Immature natural killer cell (primary cell): ENCODE measurements around the gene CABLES1. TPM values are rescaled to one million over a fixed set of nuclear protein-coding genes. Genes with fewer than 3 reads are reported as not detected.

ENCODE experiments used
- DNase-seq, 3 donors: peaks; one replicate each; pipeline ENCODE4 v3.0.0; 2022; ENCODE audit warnings: mixed read lengths in 1 of 3
- H3K27ac Mint-ChIP-seq, 6 donors: one replicate each; pipeline ENCODE4 v1.8.0; 2020; ENCODE audit warnings: mixed read lengths in 6 of 6, mild to moderate bottlenecking in 5 of 6, inconsistent platforms in 4 of 6, moderate library complexity in 3 of 6
- H3K27me3 Mint-ChIP-seq, 3 donors: one replicate each; pipeline ENCODE4 v1.8.0; 2020 to 2021; ENCODE audit warnings: low read depth in 3 of 3, mild to moderate bottlenecking in 3 of 3, mixed read lengths in 3 of 3, moderate library complexity in 3 of 3, inconsistent platforms in 1 of 3
- H3K36me3 Mint-ChIP-seq, 3 donors: one replicate each; pipeline ENCODE4 v1.8.0; 2020; ENCODE audit warnings: mixed read lengths in 3 of 3, inconsistent platforms in 2 of 3, mild to moderate bottlenecking in 2 of 3
- H3K4me1 Mint-ChIP-seq, 2 donors: one replicate each; pipeline ENCODE4 v1.8.0; 2020; ENCODE audit warnings: inconsistent platforms in 2 of 2, mild to moderate bottlenecking in 2 of 2, mixed read lengths in 2 of 2, moderate library complexity in 1 of 2
- H3K4me3 Mint-ChIP-seq, 5 donors: one replicate each; pipeline ENCODE4 v1.8.0; 2020; ENCODE audit warnings: mild to moderate bottlenecking in 5 of 5, mixed read lengths in 5 of 5, inconsistent platforms in 3 of 5, moderate library complexity in 3 of 5
- H3K9me3 Mint-ChIP-seq, 6 donors: one replicate each; pipeline ENCODE4 v1.8.0; 2020; ENCODE audit warnings: mild to moderate bottlenecking in 6 of 6, mixed read lengths in 6 of 6, inconsistent platforms in 4 of 6, moderate library complexity in 3 of 6
- polyA plus RNA-seq, 3 donors: library from polyadenylated mRNA; unstranded; fragments of 300-500 nt; fragmentation: Illumina TruSeq; gene quantifications; one replicate each; pipeline ENCODE4 v1.2.3, GENCODE V29; 2021

Gene CABLES1
- polyA plus RNA-seq, 3 donors from 2014 or later = 0.16 to 0.99 (median 0.56) TPM

DNA sequence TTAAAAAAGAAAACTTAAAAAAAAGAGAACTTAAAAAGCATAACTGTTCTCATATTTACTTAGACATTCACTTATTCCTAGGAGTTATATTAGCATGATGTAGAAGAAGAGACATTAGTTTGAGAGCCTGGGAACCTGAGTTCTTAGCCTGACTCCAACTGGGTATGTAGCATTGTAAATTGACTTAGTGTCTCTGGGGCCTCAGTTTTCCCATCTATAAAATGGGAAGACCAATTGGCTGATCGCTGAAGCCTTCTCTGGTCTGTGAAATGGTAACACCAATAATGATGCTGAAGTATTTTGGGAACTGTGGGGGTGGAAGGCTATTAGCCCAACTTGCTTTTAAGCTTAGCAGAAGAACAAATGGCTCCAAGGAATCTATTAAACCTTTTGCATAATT lies 55.9 kb downstream of the CABLES1 start:
- no peak for DNase-seq
- no peak overlapping the region for H3K27ac Mint-ChIP-seq
- H3K27me3 Mint-ChIP-seq = no peaks in the 10 kb centered on the region
- peaks cover 0 to 6% (median 0%) of the 10 kb centered on the region in 3 donors for H3K36me3 Mint-ChIP-seq
- H3K4me3 Mint-ChIP-seq = no peak overlapping the region
- no peaks in the 10 kb centered on the region for H3K9me3 Mint-ChIP-seq
- peaks cover 4 to 12% of the 10 kb centered on the region in 2 donors for H3K4me1 Mint-ChIP-seq

DNA sequence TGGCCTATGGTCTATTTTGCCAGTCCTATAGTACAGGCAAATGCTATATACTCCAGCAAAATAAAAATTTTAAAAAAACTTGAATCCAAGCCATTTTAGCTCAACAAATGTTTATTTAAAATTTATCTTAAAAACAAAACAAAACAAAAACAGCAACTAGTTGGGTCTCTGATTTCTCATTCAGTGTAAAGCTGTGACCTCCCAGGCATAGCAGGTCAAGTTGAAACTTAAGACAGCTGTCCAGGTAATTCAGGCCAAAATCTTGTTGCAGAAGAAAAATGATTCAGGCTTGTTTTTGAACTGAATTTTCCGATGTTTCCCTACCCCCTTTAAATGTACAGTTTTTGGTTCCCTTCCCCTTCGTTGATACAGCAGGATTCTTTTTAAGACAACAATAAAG lies 58.5 kb downstream of the CABLES1 start:
- H3K36me3 Mint-ChIP-seq = peaks cover 0 to 6% (median 0%) of the 10 kb centered on the region in 3 donors
- peaks cover 4 to 12% of the 10 kb centered on the region in 2 donors for H3K4me1 Mint-ChIP-seq
- DNase-seq = no peak
- H3K9me3 Mint-ChIP-seq = no peaks in the 10 kb centered on the region
- peak overlapping the region in 1 of 6 donors; percentile 58 for H3K27ac Mint-ChIP-seq
- no peaks in the 10 kb centered on the region for H3K27me3 Mint-ChIP-seq
- H3K4me3 Mint-ChIP-seq = no peak overlapping the region

DNA sequence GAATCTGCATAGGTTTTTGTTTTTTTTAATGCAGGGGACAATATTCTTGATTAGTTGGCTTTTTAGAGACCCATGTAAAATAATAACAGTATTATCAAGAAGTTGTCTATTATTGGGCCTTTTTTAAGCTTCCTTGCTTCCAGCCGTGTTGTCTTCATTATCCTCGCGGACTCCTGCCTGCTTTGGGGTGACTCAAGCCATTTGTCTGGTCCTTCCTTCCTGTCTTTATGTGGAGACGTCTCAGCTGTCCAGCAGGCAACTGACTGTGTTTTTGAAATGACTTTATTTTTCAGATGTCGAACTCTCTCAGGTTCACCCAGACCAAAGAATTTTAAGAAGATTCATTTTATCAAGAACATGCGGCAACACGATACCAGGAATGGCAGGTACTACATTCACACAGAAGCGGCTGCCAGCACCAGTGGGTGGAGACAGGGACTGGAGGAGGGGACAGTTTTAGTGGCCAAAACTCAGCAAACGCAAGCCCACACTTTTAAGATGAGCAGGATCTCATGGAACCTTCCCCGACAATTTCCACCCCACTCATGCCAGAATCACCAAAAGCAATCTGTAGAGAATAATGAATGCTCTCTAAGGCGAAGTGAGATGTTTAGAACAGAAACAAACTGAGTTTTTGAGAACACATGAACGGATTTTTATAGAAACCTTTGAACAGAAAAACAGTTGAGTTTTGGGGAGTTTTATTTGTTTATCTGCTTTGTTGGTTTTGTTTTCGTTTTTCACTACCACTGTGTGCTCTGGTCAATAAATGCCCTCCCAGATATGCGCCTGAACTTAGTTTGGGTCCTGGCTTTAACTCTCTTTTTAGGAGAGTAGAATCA lies 59.1 kb downstream of the CABLES1 start:
- DNase-seq = no peak
- Mint-ChIP-seq H3K27me3 (no peaks in the 10 kb centered on the region), H3K4me1 (peaks cover 4 to 12% of the 10 kb centered on the region in 2 donors), H3K4me3 (no peak overlapping the region), H3K27ac (peak overlapping the region in 1 of 6 donors; percentile 58), H3K36me3 (peaks cover 0 to 6% (median 0%) of the 10 kb centered on the region in 3 donors), H3K9me3 (no peaks in the 10 kb centered on the region)

DNA sequence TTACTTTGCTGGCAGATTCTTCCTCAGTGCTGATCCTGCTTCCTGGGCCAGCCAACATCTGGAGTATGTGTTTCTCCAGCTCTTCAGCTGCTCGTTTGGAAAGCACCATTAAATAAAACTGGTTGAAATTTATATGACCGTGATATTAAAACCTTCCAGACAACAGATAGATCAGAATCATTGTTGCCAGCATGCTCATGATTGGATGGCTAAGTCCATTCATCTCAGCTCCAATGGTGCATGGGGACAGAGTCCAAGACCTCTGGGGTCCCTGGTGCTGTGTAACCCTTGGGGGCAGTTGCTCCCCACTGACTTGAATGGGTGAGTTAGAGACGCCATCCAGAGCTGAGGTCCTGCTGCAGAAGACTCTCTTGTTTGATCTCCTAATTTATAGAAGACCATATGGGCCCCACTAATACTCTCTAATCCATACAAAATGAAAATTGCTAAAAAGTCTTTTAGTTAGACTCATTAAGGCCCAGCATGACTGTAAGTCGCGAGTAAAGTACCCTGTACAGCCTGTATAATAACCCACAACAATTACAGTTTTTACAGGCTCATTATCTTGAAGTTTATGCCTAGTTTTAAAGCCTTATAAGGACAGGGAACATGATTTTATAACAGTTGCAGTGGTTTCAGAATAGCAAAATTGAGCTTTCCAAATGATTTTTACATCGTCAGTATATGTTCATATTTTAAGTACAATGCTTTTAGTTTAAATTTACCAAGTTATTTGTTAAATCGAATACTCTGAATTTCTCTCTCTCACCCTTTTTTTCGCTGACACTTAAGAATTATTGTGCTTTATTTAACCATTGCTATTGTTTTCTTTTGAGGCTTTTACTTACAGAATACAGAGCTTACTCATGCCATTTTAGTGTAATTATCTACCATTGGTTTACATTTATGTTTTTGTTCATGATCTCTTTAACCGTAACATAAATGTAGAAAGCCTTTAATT lies 60.0 kb downstream of the CABLES1 start:
- Mint-ChIP-seq H3K9me3 (no peaks in the 10 kb centered on the region), H3K27ac (no peak overlapping the region), H3K4me1 (peaks cover 4 to 12% of the 10 kb centered on the region in 2 donors)

DNA sequence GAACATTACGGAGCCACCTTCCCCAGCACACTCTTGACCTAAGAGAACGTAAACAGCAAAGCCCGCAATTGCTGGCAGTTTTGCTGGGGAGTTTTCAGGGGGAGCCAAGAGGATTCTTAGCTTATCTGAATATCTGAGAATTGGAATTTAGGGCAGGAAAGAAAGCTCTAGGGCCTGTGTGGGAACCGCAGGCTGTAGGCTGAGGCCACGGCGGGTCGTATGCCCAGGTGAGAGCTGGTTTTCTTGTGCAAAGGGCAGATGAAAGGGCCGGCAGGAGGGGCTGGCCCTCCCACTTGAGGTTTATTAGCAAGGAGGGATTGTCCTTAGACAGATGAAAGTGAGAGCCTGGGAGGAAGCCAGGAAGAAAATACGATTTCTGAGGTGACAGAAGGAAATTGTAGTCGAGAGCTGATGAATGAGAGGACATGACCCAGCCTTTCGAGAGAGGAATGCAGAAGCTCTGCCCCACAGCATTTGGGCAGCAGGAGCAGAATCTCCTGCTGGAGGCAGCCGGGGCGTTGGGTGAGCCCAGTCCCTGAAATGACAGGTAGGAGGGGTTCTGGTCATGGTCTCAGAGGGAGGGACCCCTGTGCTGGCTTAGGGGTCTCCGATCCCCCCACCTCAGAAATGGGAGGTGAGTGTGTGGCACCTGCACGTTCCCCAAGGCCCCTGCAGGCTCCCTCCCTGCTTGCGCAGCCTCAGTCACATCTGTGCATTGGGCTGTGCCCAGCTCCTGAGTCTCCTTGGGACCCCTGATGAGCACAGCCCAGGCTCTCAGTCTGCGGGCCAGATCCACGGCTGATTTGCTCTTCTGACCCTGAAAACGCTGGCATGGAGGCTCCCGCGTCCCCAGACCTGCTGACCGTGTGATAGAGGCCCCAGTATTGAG lies 61.1 kb downstream of the CABLES1 start:
- DNase-seq = no peak
- no peak overlapping the region for H3K4me3 Mint-ChIP-seq
- H3K9me3 Mint-ChIP-seq = no peaks in the 10 kb centered on the region
- H3K27ac Mint-ChIP-seq = peak overlapping the region in 1 of 6 donors; percentile 34
- peaks cover 0 to 1% (median 0%) of the 10 kb centered on the region in 3 donors for H3K27me3 Mint-ChIP-seq
- H3K4me1 Mint-ChIP-seq = peaks cover 4 to 12% of the 10 kb centered on the region in 2 donors
- H3K36me3 Mint-ChIP-seq = peaks cover 0 to 6% (median 0%) of the 10 kb centered on the region in 3 donors

More for the DNA sequence above, 60.0 kb downstream of the CABLES1 start:
- Mint-ChIP-seq H3K36me3 (peaks cover 0 to 6% (median 0%) of the 10 kb centered on the region in 3 donors), H3K4me3 (no peak overlapping the region), H3K27me3 (no peaks in the 10 kb centered on the region)
- DNase-seq = no peak

DNA sequence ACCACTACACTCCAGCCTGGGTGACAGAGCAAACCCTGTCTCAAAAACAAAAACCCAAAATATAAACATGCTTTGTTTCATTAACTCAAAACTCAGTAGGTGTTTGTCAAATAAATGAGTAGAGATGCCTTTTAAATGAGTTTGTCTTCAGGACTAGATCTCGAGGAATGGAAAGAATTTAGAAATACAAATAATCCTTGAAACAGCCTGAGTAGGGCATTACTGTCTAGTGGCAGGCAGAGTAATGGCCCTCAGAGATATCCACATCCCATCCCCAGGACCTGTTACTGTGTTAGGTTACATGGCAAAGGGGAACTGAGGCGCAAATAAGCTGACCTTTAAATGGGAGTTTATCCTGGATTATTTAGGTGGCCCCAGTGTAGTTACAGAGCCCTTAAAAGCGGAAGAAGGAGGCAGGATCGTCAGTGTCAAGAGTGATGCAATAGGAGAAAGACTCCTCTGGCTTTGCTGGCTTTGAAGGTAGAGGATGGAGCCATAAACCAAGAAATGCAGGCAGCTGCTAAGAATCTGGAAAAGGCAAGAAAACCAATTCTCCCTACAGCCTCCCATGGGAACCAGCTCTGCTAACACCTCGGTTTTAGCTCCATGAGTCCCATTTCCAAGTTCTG lies 63.0 kb downstream of the CABLES1 start:
- Mint-ChIP-seq H3K9me3 (no peaks in the 10 kb centered on the region), H3K4me3 (no peak overlapping the region), H3K27me3 (peaks cover 0 to 1% (median 0%) of the 10 kb centered on the region in 3 donors), H3K36me3 (peaks cover 0 to 6% (median 4%) of the 10 kb centered on the region in 3 donors), H3K4me1 (peaks cover 4 to 5% of the 10 kb centered on the region in 2 donors), H3K27ac (no peak overlapping the region)
- no peak for DNase-seq

DNA sequence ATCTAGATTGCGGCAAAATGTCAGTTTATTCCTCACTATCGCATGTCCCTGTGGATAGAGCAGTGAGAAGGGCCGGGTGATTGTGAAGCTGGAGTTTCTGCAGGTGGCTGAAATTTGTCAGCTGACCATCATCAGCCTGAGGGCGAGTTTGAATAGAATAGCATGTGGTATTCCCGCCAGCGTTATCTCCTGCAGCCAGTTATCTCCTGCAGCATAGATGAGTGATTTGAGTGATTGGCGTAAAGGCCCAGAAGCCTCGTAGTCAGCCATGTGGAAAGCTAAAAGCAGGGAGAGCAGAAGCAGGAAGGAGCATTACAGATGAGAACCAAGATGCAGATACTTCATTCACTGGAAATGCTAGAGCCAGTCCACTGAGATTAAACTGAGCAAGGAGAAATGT lies 65.5 kb downstream of the CABLES1 start:
- Mint-ChIP-seq H3K9me3 (no peaks in the 10 kb centered on the region), H3K27ac (peak overlapping the region in 1 of 6 donors; percentile 26), H3K4me1 (peaks cover 4 to 12% of the 10 kb centered on the region in 2 donors), H3K4me3 (no peak overlapping the region), H3K27me3 (peaks cover 2 to 6% (median 5%) of the 10 kb centered on the region in 3 donors), H3K36me3 (peaks cover 0 to 4% (median 0%) of the 10 kb centered on the region in 3 donors)
- DNase-seq = no peak

DNA sequence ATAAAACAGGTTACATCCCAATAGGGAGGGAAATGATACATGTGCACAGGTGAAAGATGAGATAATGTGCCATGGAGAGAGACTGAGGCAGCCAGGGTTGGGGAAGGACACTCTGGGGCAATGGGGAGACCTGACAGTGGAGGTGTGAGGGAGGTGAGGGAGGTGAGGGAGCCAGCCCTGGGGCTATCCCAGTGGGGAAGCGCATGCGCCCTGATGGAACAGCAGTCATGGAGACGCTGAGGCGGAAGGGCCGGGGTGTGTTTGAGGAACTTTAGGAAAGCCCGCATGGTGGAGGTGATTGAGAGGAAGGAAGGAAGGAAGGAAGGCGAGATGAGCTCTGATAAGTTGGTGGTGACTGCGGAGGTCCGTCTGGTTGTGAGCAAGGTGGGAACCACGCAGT lies 66.5 kb downstream of the CABLES1 start:
- H3K36me3 Mint-ChIP-seq = peaks cover 0 to 4% (median 0%) of the 10 kb centered on the region in 3 donors
- peaks cover 4 to 12% of the 10 kb centered on the region in 2 donors for H3K4me1 Mint-ChIP-seq
- no peak overlapping the region for H3K4me3 Mint-ChIP-seq
- no peak for DNase-seq
- H3K27ac Mint-ChIP-seq = peak overlapping the region in 1 of 6 donors; percentile 37
- peaks cover 4 to 6% (median 5%) of the 10 kb centered on the region in 3 donors for H3K27me3 Mint-ChIP-seq
- H3K9me3 Mint-ChIP-seq = no peaks in the 10 kb centered on the region

DNA sequence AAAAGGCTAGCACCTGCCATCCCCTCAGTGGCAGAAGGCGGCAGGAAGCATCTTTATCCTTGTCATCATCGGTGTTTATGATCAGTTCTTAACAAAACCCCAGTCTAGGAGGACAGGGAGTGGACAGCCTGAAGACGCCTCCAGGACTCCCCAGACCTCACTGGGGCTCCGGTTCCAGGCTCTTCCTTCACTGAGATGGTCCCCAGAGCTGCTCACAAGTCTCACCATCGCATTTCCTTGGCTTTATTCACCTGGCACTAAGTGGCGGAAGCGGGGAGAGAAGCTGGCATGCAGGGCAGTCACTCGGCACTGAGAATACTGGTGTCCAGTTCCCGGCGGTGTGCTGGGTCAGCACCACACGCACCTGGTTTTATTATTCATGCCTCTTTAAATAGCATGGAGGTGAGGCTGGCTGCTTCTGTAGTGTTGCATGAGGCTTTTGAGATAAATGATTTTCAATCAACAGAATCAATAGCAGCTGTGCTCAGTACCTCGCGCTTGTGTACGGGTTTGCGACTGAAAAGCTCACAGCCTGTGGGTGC lies 68.7 kb downstream of the CABLES1 start:
- Mint-ChIP-seq H3K4me3 (no peak overlapping the region), H3K27ac (peak overlapping the region in 2 of 6 donors; percentile 3 to 32), H3K4me1 (peaks cover 5 to 20% of the 10 kb centered on the region in 2 donors), H3K36me3 (peaks cover 4 to 7% (median 6%) of the 10 kb centered on the region in 3 donors), H3K27me3 (peaks cover 6 to 7% (median 6%) of the 10 kb centered on the region in 3 donors), H3K9me3 (peaks cover 0 to 2% (median 0%) of the 10 kb centered on the region in 6 donors)
- DNase-seq = no peak

DNA sequence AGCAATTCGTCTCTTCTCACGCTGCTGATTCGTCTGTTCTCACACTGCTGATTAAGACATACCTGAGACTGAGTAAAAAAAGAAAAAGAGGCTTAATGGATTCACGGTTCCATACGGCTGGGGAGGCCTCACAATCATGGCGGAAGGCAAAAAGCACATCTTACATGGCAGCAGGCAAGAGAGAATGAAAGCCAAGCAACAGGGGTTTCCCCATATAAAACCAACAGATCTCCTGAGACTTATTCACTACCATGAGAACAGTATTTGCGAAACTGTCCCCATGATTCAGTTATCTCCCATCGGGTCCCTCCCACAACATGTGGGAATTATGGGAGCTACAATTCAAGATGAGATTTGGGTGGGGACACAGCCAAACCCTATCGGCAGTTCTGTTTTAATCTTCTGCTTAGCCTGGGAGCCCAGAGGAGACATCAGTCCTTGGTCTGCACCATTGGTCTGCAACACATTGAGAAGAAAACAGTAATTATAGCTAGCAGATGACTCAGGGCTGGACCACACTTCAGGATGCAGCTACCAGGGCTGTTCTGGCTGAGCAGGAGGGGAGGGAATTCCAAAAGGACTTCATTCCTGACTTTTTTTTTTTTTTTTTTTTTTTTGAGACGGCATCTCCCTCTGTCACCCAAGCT lies 69.4 kb downstream of the CABLES1 start:
- Mint-ChIP-seq H3K27ac (peak overlapping the region in 2 of 6 donors; percentile 3 to 69), H3K27me3 (peaks cover 6 to 7% (median 6%) of the 10 kb centered on the region in 3 donors), H3K4me3 (no peak overlapping the region), H3K4me1 (peaks cover 5 to 20% of the 10 kb centered on the region in 2 donors), H3K9me3 (peaks cover 0 to 2% (median 0%) of the 10 kb centered on the region in 6 donors), H3K36me3 (peaks cover 5 to 9% (median 8%) of the 10 kb centered on the region in 3 donors)
- DNase-seq = no peak

DNA sequence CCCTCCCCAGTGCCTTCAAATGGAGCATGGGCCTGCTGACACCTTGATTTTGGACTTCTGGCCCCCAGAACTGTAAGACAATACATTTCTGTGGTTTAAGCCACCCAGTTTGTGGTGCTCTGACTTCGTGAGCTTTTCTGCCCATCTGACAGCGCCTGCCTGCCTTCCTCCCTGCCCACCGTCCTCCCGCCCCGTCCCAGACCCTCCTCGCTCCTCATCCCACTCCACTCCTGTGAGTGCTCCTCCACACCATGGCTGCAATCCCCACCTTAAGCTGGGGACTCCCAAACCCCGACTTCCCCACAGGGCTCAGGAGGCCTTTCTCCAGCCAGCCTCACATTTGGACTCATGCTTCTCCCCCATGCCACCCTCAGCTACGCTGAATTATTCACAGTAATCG lies 70.7 kb downstream of the CABLES1 start:
- peaks cover 5 to 9% (median 8%) of the 10 kb centered on the region in 3 donors for H3K36me3 Mint-ChIP-seq
- DNase-seq = no peak
- H3K27ac Mint-ChIP-seq = no peak overlapping the region
- H3K4me3 Mint-ChIP-seq = no peak overlapping the region
- peaks cover 7 to 9% (median 9%) of the 10 kb centered on the region in 3 donors for H3K27me3 Mint-ChIP-seq
- peaks cover 5 to 20% of the 10 kb centered on the region in 2 donors for H3K4me1 Mint-ChIP-seq
- H3K9me3 Mint-ChIP-seq = peaks cover 0 to 2% (median 0%) of the 10 kb centered on the region in 6 donors
